ENCODE data around the gene ZNF544.
A peak's percentile ranks its signal among the peaks of the same experiment; 100 is the strongest.

Gene ZNF544

DNA sequence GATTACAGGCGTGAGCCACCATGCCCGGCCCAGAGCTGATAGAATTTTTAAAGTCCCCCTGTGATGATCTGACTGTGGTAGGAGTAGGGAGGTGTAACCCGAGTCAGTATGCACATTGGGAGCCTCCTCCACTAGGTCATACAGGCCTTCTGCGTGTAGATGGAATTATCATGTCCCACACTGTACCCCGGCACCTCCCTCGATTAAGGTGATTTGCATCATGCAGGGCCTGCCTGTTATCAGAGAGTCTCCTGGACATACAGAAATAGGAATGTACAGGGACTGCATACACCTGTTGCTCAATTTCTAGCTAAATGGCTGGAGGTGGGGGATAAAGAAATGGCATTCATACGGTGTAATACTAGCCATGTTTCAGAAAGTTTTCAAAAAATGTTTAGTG, 75.5 kb downstream of the ZNF544 start:
- ChIA-PET CTCF (no interaction called here), POLR2A (interaction anchor here (0.6 to 2.3 kb wide), 6 partner anchors 15 to 216 kb away, joined by 3 to 11 read pairs (median 6); partner anchors contain the start of genes ZBTB45, ZNF8 and ZSCAN22)
- H3K4me1 ChIP-seq (ENCODE audit: control insufficient read depth, insufficient read depth, low read length) = no peaks in the 10 kb centered on the region
- H3K27ac ChIP-seq (ENCODE audit: extremely low read depth, low read depth, low read length) = no peak overlapping the region
- H3K36me3 ChIP-seq (ENCODE audit: control insufficient read depth in 2 of 2, insufficient read depth in 1 of 2, low read length in 2 of 2) = peaks cover 39 to 54% of the 10 kb centered on the region in 2 experiments
- no peak overlapping the region for H3K4me3 ChIP-seq (ENCODE audit: low read depth, low read length)
- no peaks in the 10 kb centered on the region for H3K9me3 ChIP-seq (ENCODE audit: control insufficient read depth, insufficient read depth, low read depth, low read length)
- TF ChIP-seq SCRT2 (tag by site-specific recombination; IDR thresholded peaks at IDR 0.05) (peak; percentile 98), SCRT1 (tag by site-specific recombination; IDR thresholded peaks at IDR 0.05; ENCODE audit: borderline replicate concordance) (peak; percentile 95), ZNF394 (tag by site-specific recombination; IDR thresholded peaks at IDR 0.05; ENCODE audit: borderline replicate concordance) (no peak), ZNF175 (tag by site-specific recombination; IDR thresholded peaks at IDR 0.05) (no peak)
- TF ChIP-seq, protein P1, sequence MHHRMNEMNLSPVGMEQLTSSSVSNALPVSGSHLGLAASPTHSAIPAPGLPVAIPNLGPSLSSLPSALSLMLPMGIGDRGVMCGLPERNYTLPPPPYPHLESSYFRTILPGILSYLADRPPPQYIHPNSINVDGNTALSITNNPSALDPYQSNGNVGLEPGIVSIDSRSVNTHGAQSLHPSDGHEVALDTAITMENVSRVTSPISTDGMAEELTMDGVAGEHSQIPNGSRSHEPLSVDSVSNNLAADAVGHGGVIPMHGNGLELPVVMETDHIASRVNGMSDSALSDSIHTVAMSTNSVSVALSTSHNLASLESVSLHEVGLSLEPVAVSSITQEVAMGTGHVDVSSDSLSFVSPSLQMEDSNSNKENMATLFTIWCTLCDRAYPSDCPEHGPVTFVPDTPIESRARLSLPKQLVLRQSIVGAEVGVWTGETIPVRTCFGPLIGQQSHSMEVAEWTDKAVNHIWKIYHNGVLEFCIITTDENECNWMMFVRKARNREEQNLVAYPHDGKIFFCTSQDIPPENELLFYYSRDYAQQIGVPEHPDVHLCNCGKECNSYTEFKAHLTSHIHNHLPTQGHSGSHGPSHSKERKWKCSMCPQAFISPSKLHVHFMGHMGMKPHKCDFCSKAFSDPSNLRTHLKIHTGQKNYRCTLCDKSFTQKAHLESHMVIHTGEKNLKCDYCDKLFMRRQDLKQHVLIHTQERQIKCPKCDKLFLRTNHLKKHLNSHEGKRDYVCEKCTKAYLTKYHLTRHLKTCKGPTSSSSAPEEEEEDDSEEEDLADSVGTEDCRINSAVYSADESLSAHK (tag by site-specific recombination; IDR thresholded peaks at IDR 0.05) = 0 out of 2 replicates have a peak, but pooled peaks have one; percentile 10

DNA sequence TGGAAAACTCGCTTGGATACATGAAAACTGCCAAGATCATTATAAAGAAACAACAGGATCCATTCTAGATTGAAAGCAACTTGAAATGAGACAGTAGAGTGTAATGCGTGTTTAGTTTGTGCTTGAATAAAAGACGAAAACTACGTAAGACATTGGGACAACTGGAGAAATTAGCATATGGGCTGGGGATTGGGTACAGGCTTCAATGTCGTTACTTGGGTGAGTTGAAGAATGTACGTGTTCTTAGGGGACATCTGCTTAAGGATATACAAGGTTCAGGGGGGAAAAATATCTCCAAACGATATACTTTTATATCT, 76.0 kb downstream of the ZNF544 start:
- Histone ChIP-seq H3K9me3 (ENCODE audit: control insufficient read depth, insufficient read depth, low read depth, low read length) (no peaks in the 10 kb centered on the region), H3K4me1 (ENCODE audit: control insufficient read depth, insufficient read depth, low read length) (no peaks in the 10 kb centered on the region), H3K27ac (ENCODE audit: extremely low read depth, low read depth, low read length) (0 out of 2 replicates have a peak overlapping the region, but pooled peaks have one; percentile 21), H3K36me3 (ENCODE audit: control insufficient read depth in 2 of 2, insufficient read depth in 1 of 2, low read length in 2 of 2) (peaks cover 40 to 57% of the 10 kb centered on the region in 2 experiments), H3K4me3 (ENCODE audit: low read depth, low read length) (peak overlapping the region; percentile 96)
- ChIA-PET POLR2A (interaction anchor here (0.6 to 2.3 kb wide), 13 partner anchors 8 to 215 kb away, joined by 3 to 11 read pairs (median 4); partner anchors contain the start of genes ZBTB45, ZNF497, ZNF584 and ZNF8), CTCF (no interaction called here)
- TF ChIP-seq ZNF677 (tag by site-specific recombination; IDR thresholded peaks at IDR 0.05) (0 out of 2 replicates have a peak, but pooled peaks have one; percentile 68), MZF1 (tag by site-specific recombination; IDR thresholded peaks at IDR 0.05; ENCODE audit: borderline replicate concordance) (0 out of 2 replicates have a peak, but pooled peaks have one; percentile 21), ZNF660 (tag by site-specific recombination; IDR thresholded peaks at IDR 0.05) (peak; percentile 71), ZNF19 (tag by site-specific recombination; IDR thresholded peaks at IDR 0.05; ENCODE audit: low read depth) (no peak)

DNA sequence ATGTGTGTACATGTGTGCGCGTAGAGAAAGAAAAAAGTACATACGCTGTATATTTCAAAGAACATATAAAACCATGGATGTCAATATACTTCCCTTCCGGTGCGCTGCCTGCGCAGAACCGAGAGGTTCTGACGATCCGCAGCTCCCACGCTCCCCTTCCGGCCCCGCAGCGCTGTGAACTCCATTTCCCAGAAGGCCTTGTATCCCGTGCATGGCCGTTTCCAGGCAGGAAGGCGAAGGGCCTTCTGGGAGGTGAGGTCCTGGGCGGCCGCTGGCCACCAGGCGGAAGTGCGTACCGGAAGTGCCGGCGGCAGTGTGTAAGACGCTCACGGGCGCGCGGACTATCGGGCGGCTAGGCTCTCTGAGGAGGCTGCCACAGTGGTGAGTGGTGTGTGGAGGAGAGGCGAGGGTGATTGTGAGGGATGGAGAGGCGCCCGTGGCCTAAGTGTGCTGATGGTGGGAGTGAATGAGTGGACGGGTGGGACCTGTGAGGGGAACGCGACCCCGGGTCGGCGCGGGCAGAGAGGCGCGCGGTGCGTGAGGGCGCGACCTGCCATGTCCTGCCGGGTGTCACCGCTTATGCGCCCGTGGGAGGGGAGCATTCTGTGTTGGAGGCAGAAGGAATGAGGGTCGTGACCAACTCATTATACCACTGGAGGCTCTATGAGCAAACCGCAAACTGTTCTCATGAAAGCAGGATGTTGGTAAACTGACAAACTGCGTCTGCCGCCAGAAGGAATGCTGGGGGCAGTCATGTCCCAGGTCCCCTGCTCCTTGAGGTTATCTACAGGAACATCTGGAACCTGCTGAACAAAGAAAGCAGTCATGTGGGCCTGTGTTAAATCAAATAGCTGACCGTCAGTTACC, 76.6 kb downstream of the ZNF544 start, which contains the start of gene ERVK3-1:
Gene ERVK3-1 (plus strand): TSS at position 313 of the 867 bp plus-strand sequence. CDS start 6,792 bp downstream, outside the sequence.
- H3K9me3 ChIP-seq (ENCODE audit: control insufficient read depth, insufficient read depth, low read depth, low read length) = no peaks in the 10 kb centered on the region
- POLR2A ChIA-PET = interaction anchor here (0.6 to 2.3 kb wide), 12 partner anchors 8 to 215 kb away, joined by 3 to 11 read pairs (median 4); partner anchors contain the start of genes ZBTB45, ZNF497, ZNF584 and ZNF8
- CTCF ChIA-PET = interaction anchor here (0.8 kb wide), 1 partner anchor 14 kb away, joined by 3 read pairs; no protein-coding TSS in a partner anchor
- no peaks in the 10 kb centered on the region for H3K4me1 ChIP-seq (ENCODE audit: control insufficient read depth, insufficient read depth, low read length)
- H3K36me3 ChIP-seq (ENCODE audit: control insufficient read depth in 2 of 2, insufficient read depth in 1 of 2, low read length in 2 of 2) = peaks cover 39 to 57% of the 10 kb centered on the region in 2 experiments
- peak within 1 kb of the TSS; percentile 67 for H3K27ac ChIP-seq (ENCODE audit: extremely low read depth, low read depth, low read length)
- peak within 1 kb of the TSS; percentile 96 for H3K4me3 ChIP-seq (ENCODE audit: low read depth, low read length)
- TF ChIP-seq GLIS2 (tag by site-specific recombination; IDR thresholded peaks at IDR 0.05) (no peak), ZNF221 (tag by site-specific recombination; IDR thresholded peaks at IDR 0.05; ENCODE audit: borderline replicate concordance) (no peak), ZNF169 (tag by site-specific recombination; IDR thresholded peaks at IDR 0.05) (no peak), ZBTB48 (tag by site-specific recombination; IDR thresholded peaks at IDR 0.05) (no peak), GLI2 (tag by site-specific recombination; IDR thresholded peaks at IDR 0.05; ENCODE audit: borderline replicate concordance, low read depth) (no peak), BCL11A (tag by site-specific recombination; IDR thresholded peaks at IDR 0.05; ENCODE audit: low read depth) (no peak), ZNF707 (tag by site-specific recombination; IDR thresholded peaks at IDR 0.05) (no peak), SCRT1 (tag by site-specific recombination; IDR thresholded peaks at IDR 0.05; ENCODE audit: borderline replicate concordance) (no peak), ZNF174 (tag by site-specific recombination; IDR thresholded peaks at IDR 0.05) (no peak), ZNF610 (tag by site-specific recombination; IDR thresholded peaks at IDR 0.05; ENCODE audit: borderline replicate concordance) (peak; percentile 87), ZNF560 (tag by site-specific recombination; IDR thresholded peaks at IDR 0.05; ENCODE audit: borderline replicate concordance) (no peak), ZNF830 (tag by site-specific recombination; IDR thresholded peaks at IDR 0.05; ENCODE audit: low read depth) (no peak), ZNF311 (tag by site-specific recombination; IDR thresholded peaks at IDR 0.05; ENCODE audit: borderline replicate concordance) (no peak), ZNF76 (tag by site-specific recombination; IDR thresholded peaks at IDR 0.05; ENCODE audit: borderline replicate concordance, low read depth) (peak; percentile 98), ZNF701 (tag by site-specific recombination; IDR thresholded peaks at IDR 0.05) (no peak), ZBTB1 (tag by site-specific recombination; IDR thresholded peaks at IDR 0.05) (no peak)
- TF ChIP-seq, protein P2, sequence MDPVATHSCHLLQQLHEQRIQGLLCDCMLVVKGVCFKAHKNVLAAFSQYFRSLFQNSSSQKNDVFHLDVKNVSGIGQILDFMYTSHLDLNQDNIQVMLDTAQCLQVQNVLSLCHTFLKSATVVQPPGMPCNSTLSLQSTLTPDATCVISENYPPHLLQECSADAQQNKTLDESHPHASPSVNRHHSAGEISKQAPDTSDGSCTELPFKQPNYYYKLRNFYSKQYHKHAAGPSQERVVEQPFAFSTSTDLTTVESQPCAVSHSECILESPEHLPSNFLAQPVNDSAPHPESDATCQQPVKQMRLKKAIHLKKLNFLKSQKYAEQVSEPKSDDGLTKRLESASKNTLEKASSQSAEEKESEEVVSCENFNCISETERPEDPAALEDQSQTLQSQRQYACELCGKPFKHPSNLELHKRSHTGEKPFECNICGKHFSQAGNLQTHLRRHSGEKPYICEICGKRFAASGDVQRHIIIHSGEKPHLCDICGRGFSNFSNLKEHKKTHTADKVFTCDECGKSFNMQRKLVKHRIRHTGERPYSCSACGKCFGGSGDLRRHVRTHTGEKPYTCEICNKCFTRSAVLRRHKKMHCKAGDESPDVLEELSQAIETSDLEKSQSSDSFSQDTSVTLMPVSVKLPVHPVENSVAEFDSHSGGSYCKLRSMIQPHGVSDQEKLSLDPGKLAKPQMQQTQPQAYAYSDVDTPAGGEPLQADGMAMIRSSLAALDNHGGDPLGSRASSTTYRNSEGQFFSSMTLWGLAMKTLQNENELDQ (tag by site-specific recombination; IDR thresholded peaks at IDR 0.05; ENCODE audit: low read depth) = no peak

All from HEK293 (cell line).